ENCODE measurements around the gene MSH4.

GRCh38 chr1:75952016-75952415 is 155.3 kb downstream of the MSH4 start:
- TF ChIP-seq CTCF (optimal IDR thresholded peaks at IDR 0.05 in 1 of 3, IDR thresholded peaks at IDR 0.05 in 1 of 3, conservative IDR thresholded peaks at IDR 0.05 in 1 of 3; ENCODE audit: extremely low read depth in 1 of 3, insufficient read depth in 2 of 3, low read length in 3 of 3) (no peak), EZH2 (IDR thresholded peaks at IDR 0.05; ENCODE audit: low read length) (no peak)
